Endodermal cell (in vitro differentiated cells): ENCODE data around the gene SREK1. TPM values are rescaled to one million over a fixed set of nuclear protein-coding genes. Genes with fewer than 3 reads are reported as not detected.

Source experiments
- DNase-seq: peaks from one replicate; pipeline ENCODE4 v3.0.0-alpha.2; 2017
- H3K27ac ChIP-seq: 2 replicates; pipeline ENCODE4 v1.5.1; 2013; ENCODE audit warnings: mild to moderate bottlenecking, low read depth, low read length, moderate library complexity
- H3K27me3 ChIP-seq: 2 replicates; pipeline ENCODE4 v1.6.1; 2013; ENCODE audit warnings: mild to moderate bottlenecking, low read length, moderate library complexity; ENCODE audit not compliant: insufficient read depth, control insufficient read depth, poor library complexity, severe bottlenecking
- H3K36me3 ChIP-seq: 2 replicates; pipeline ENCODE4 v1.7.0; 2013; ENCODE audit warnings: mild to moderate bottlenecking, low read length, moderate library complexity; ENCODE audit not compliant: control insufficient read depth, insufficient read depth
- H3K4me1 ChIP-seq: one replicate; pipeline ENCODE4 v1.7.0; 2013; ENCODE audit warnings: low read length; ENCODE audit not compliant: control insufficient read depth, insufficient read depth
- H3K4me3 ChIP-seq: 2 replicates; pipeline ENCODE4 v1.5.1; 2013; ENCODE audit warnings: mild to moderate bottlenecking, low read length, moderate library complexity
- H3K9ac ChIP-seq: 2 replicates; pipeline ENCODE4 v1.6.1; 2013; ENCODE audit warnings: mild to moderate bottlenecking, low read length, moderate library complexity; ENCODE audit not compliant: poor library complexity, severe bottlenecking; ENCODE audit errors: extremely low read depth
- H3K9me3 ChIP-seq: 2 replicates; pipeline ENCODE4 v1.6.1; 2013; ENCODE audit warnings: mild to moderate bottlenecking, low read length, moderate library complexity; ENCODE audit not compliant: control insufficient read depth
- H3K27ac Mint-ChIP-seq: 2 replicates; pipeline ENCODE4 v1.8.0; 2020; ENCODE audit warnings: mixed read lengths
- H3K27me3 Mint-ChIP-seq: 2 replicates; pipeline ENCODE4 v1.8.0; 2021; ENCODE audit warnings: mild to moderate bottlenecking, mixed read lengths; ENCODE audit not compliant: insufficient read depth
- H3K36me3 Mint-ChIP-seq: 2 replicates; pipeline ENCODE4 v1.8.0; 2020; ENCODE audit warnings: low read depth, mixed read lengths
- H3K4me1 Mint-ChIP-seq: 2 replicates; pipeline ENCODE4 v1.8.0; 2020; ENCODE audit warnings: mixed read lengths
- H3K4me3 Mint-ChIP-seq: 2 replicates; pipeline ENCODE4 v1.8.0; 2020; ENCODE audit warnings: mild to moderate bottlenecking, moderate library complexity, mixed read lengths
- H3K9me3 Mint-ChIP-seq: 2 replicates; pipeline ENCODE4 v1.8.0; 2020; ENCODE audit warnings: mild to moderate bottlenecking, mixed read lengths
- CTCF ChIP-seq: fragments of 200-600 bp; sonication (generic); conservative IDR thresholded peaks from 2 replicates; pipeline ENCODE4 v1.5.0; 2021; ENCODE audit warnings: antibody characterized with exemption, mild to moderate bottlenecking
- WGBS, 2 experiments: methylation state at CpG; one replicate each; pipeline versions ENCODE4 v1.1.5 to v1.1.7; 2013; ENCODE audit warnings: missing lambda C conversion rate in 2 of 2, mixed read lengths in 1 of 2; ENCODE audit not compliant: insufficient coverage in 1 of 2, insufficient read length in 1 of 2; 5-methylcytosine and 5-hydroxymethylcytosine counted together
- total RNA-seq, 2 donors: library from RNA; stranded (reverse); fragmentation: NEBNext Ultra II Directional in 1 of 2; extraction: Animal tissue kit (Norgen Biotek cat#: 25700) in 1 of 2; gene quantifications; 2 replicates in 1 of 2; 3 replicates in 1 of 2; pipeline ENCODE4 v1.2.1, GENCODE V29; 2021

Gene SREK1
- total RNA-seq, 2 donors from 2014 or later = 58.8 to 67.1 TPM

- H3K4me3 ChIP-seq = peak overlapping the region; percentile 100
- H3K27me3 ChIP-seq = no peaks in the 10 kb centered on the region
- peak overlapping the region; percentile 99 for H3K4me3 Mint-ChIP-seq
- peaks cover 6% of the 10 kb centered on the region for H3K4me1 ChIP-seq
- H3K36me3 Mint-ChIP-seq = peaks cover under 1% of the 10 kb centered on the region
- H3K9ac ChIP-seq = peak overlapping the region; percentile 98
- H3K9me3 ChIP-seq = no peaks in the 10 kb centered on the region
- no peaks in the 10 kb centered on the region for H3K27me3 Mint-ChIP-seq
- no peak for TF ChIP-seq CTCF
- H3K4me1 Mint-ChIP-seq = peaks cover 15% of the 10 kb centered on the region
- peak overlapping the region; percentile 98 for H3K27ac ChIP-seq
- WGBS, 2 experiments = 31 to 76% methylated on average over 7 to 16 of the region's 16 CpGs
- H3K27ac Mint-ChIP-seq = peak overlapping the region; percentile 100
- no peak for DNase-seq
- H3K36me3 ChIP-seq = no peaks in the 10 kb centered on the region
- no peaks in the 10 kb centered on the region for H3K9me3 Mint-ChIP-seq
These were observed 527 bp upstream of the SREK1 start for GRCh38 chr5:66143473-66144073.

- H3K36me3 ChIP-seq = no peaks in the 10 kb centered on the region
- DNase-seq = no peak
- H3K4me1 ChIP-seq = peaks cover 6% of the 10 kb centered on the region
- Mint-ChIP-seq H3K36me3 (peaks cover 7% of the 10 kb centered on the region), H3K4me3 (peak overlapping the region; percentile 99), H3K4me1 (peaks cover 16% of the 10 kb centered on the region), H3K9me3 (no peaks in the 10 kb centered on the region), H3K27me3 (no peaks in the 10 kb centered on the region), H3K27ac (peak overlapping the region; percentile 100)
- peak overlapping the region; percentile 98 for H3K27ac ChIP-seq
- H3K27me3 ChIP-seq = no peaks in the 10 kb centered on the region
- no peaks in the 10 kb centered on the region for H3K9me3 ChIP-seq
- 0% methylated on average over 14 to 22 of the region's 22 CpGs for WGBS, 2 experiments
- peak overlapping the region; percentile 100 for H3K4me3 ChIP-seq
- no peak for TF ChIP-seq CTCF
- H3K9ac ChIP-seq = peak overlapping the region; percentile 98
These were observed 812 bp downstream of the SREK1 start for GRCh38 chr5:66144834-66145390.

GRCh38 chr5:66145737-66146136, 1.6 kb downstream of the SREK1 start:
- Histone ChIP-seq H3K9me3 (no peaks in the 10 kb centered on the region), H3K36me3 (peaks cover 6% of the 10 kb centered on the region), H3K27me3 (no peaks in the 10 kb centered on the region), H3K9ac (peak overlapping the region; percentile 98), H3K4me1 (peaks cover 6% of the 10 kb centered on the region), H3K4me3 (peak overlapping the region; percentile 100), H3K27ac (no peak overlapping the region)
- no peaks in the 10 kb centered on the region for H3K27me3 Mint-ChIP-seq
- no peaks in the 10 kb centered on the region for H3K9me3 Mint-ChIP-seq
- no peak for TF ChIP-seq CTCF
- no peak for DNase-seq
- peak overlapping the region; percentile 99 for H3K4me3 Mint-ChIP-seq
- H3K4me1 Mint-ChIP-seq = peaks cover 16% of the 10 kb centered on the region
- H3K27ac Mint-ChIP-seq = peak overlapping the region; percentile 74
- peaks cover 14% of the 10 kb centered on the region for H3K36me3 Mint-ChIP-seq
- WGBS, 2 experiments = 83 to 90% methylated on average over 4 to 8 of the region's 8 CpGs
